A549 treated with Mapracorat at 1 μM for 4 hours (cell line): ENCODE measurements around the gene C21orf58. TPM values are rescaled to one million over a fixed set of nuclear protein-coding genes. Genes with fewer than 3 reads are reported as not detected.

Experiments
- total RNA-seq: library from RNA; stranded (reverse); fragments of 200-300 nt; extraction: Qiagen RNA extraction; gene quantifications from 5 replicates; pipeline ENCODE4 v1.2.3, GENCODE V29; 2022

Gene C21orf58
- total RNA-seq: 2.6 to 5.7 TPM (median 4.7 TPM) in 5 replicates

GRCh38 chr21:46323710-46324389, at the start of gene C21orf58, which contains the start of gene PCNT:
Gene C21orf58 (minus strand): TSS chr21:46323870. CDS start chr21:46322738, 1,132 bp downstream.
Gene PCNT (plus strand): TSS chr21:46324156. CDS start chr21:46324229, 73 bp downstream.

GRCh38 chr21:46285761-46286647, 37.7 kb downstream of the C21orf58 start, which contains the start of gene YBEY:
Gene YBEY (plus strand): TSS chr21:46286342. CDS start chr21:46286914, 572 bp downstream.

DNA sequence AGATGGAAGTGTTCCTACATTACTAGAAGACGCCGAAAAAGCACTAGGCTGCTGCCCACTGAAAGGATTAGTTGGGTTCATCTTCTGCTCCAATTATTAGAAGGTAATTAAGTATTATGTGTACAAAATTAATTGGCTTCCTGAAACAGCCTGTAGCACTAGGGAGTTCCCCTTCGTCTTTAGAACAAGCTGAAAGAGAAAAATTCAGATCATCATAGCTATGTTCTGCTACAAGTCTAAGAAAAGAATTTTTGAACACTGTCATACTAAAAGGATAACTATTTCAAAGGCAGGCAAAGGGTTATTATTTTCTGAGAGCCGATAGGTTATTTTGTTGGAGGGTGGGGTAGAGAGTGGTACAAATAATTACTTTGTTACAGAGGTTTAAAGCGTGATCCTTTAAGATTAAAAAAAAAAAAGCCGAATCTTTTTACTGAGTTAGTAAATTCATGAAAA, 38.4 kb downstream of the C21orf58 start, which contains the start of gene MCM3AP:
TSS of gene MCM3AP (minus strand) at position 406 of the 456 bp plus-strand sequence. CDS start at position 81, 325 bp downstream.

Other genes with a start within 250 kb of the C21orf58 start
- 15.4 to 17.5 TPM (median 17.0 TPM) in 5 replicates for gene COL6A2, start 225.8 kb downstream of the C21orf58 start, total RNA-seq
- gene FTCD, start 168.3 kb downstream of the C21orf58 start, total RNA-seq: not detected in 5 replicates
- 0.15 to 0.42 TPM (median 0.27 TPM) in 5 replicates for gene SPATC1L, start 139.4 kb downstream of the C21orf58 start, total RNA-seq
- gene LSS, start 95.1 kb downstream of the C21orf58 start, total RNA-seq: 11.3 to 15.7 TPM (median 15.0 TPM) in 5 replicates
- gene MCM3AP, start 38.3 kb downstream of the C21orf58 start, total RNA-seq: 29.5 to 44.7 TPM (median 34.9 TPM) in 5 replicates
- gene YBEY, start 37.5 kb downstream of the C21orf58 start, total RNA-seq: 23.5 to 30.8 TPM (median 26.6 TPM) in 5 replicates
- 12.3 to 16.7 TPM (median 15.3 TPM) in 5 replicates for gene PCNT, start 286 bp upstream of the C21orf58 start, total RNA-seq
- 9.3 to 13.5 TPM (median 11.2 TPM) in 5 replicates for gene DIP2A, start 135.0 kb upstream of the C21orf58 start, total RNA-seq